Fibroblast of the aortic adventitia (primary cell): ENCODE measurements around the gene APOC1. TPM values are rescaled to one million over a fixed set of nuclear protein-coding genes. Genes with fewer than 3 reads are reported as not detected.

Experiments used
- DNase-seq: peaks from one replicate; pipeline ENCODE4 v3.0.0-alpha.2; 2010; ENCODE audit warnings: low read depth
- H3K4me3 ChIP-seq: 2 replicates; pipeline ENCODE4 v1.5.1; 2011; ENCODE audit warnings: low read depth, mild to moderate bottlenecking, control low read depth, low read length, moderate library complexity
- CTCF ChIP-seq: IDR thresholded peaks from 2 replicates; pipeline ENCODE4 v1.5.1; 2011; ENCODE audit warnings: mild to moderate bottlenecking, low read length, control low read depth, inconsistent platforms; ENCODE audit not compliant: insufficient read depth
- total RNA-seq: library from RNA; depleted of rRNA; stranded (reverse); fragments of >200 nt; gene quantifications from 2 replicates; pipeline ENCODE4 v1.2.3, GENCODE V29; 2012; ENCODE audit warnings: low replicate concordance

The APOC1 gene
- total RNA-seq = 1.7 and 52.6 TPM in 2 replicates

GRCh38 chr19:44914433-44915206 lies at the start of gene APOC1:
APOC1 (plus strand) TSS chr19:44914608; CDS start chr19:44914892, 284 bp downstream.
- H3K4me3 ChIP-seq = peak within 1 kb of the TSS; percentile 68
- DNase-seq = peak; percentile 75

GRCh38 chr19:44865196-44865767 lies 49.1 kb upstream of the APOC1 start:
- no peak overlapping the region for H3K4me3 ChIP-seq
- no peak for TF ChIP-seq CTCF
- no peak for DNase-seq

- TF ChIP-seq CTCF = no peak
- no peak overlapping the region for H3K4me3 ChIP-seq
- DNase-seq = no peak
Observed at GRCh38 chr19:44866664-44867063, 47.7 kb upstream of the APOC1 start.

- no peak overlapping the region for H3K4me3 ChIP-seq
- DNase-seq = no peak
- TF ChIP-seq CTCF = no peak
Observed at GRCh38 chr19:44867578-44867977, 46.8 kb upstream of the APOC1 start.

GRCh38 chr19:44869733-44870470 lies 44.5 kb upstream of the APOC1 start:
- no peak for DNase-seq
- no peak for TF ChIP-seq CTCF
- no peak overlapping the region for H3K4me3 ChIP-seq

- DNase-seq = no peak
- TF ChIP-seq CTCF = no peak
- no peak overlapping the region for H3K4me3 ChIP-seq
Observed at GRCh38 chr19:44871809-44872208, 42.6 kb upstream of the APOC1 start.

- TF ChIP-seq CTCF = no peak
- DNase-seq = no peak
- no peak overlapping the region for H3K4me3 ChIP-seq
Observed at GRCh38 chr19:44872661-44873060, 41.7 kb upstream of the APOC1 start.
